Measurements from ENCODE around the gene CELSR3.

CELSR3 gene

DNA sequence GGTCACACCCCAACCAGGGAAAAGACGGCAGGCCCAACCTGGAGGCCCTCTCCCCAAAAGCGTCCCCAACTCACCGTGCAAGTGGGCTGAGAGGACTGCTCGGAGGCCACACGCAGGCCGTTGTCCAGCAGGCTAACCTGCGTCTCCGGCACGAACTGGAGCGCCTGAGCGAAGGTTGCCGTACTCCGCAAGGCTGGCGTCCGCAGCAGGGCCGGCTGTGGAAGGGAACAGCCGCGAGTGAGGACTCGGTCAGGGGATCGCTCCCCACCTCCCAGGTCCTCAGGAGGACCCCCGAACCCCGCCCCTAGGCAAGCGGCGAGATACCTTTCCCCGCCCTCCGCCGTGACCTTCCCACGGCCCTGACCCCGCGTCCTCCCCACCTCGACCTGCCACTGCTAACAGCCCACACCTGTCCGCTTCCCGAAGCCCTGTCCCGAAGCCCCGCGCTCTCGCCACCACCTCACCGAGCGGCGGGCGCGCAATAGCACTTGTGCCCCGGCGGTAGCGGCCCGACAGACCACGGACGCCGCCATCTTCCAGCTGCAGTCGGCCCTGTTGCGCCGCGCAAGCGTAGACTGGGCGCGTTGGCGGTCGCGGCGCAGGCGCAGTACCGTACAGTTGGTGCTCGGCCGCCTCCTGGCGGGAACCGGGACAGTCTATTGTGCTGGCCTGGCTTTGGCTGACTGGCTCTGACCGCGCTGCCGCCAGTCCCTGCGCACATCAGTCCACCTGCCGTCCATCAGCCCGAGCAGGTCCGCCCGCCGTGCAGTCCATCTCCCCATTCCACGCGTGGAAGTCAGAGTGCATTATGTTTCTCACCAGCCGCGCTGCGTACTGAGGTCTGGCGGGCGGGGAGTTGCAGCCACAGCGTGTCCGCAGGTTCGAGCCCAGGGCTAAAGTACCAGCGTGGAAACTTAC, 53.3 kb downstream of the CELSR3 start, which contains the start of gene UQCRC1:
TSS of gene UQCRC1 (minus strand) at position 559 of the 918 bp plus-strand sequence. CDS start at position 533, 26 bp downstream.
- Histone ChIP-seq H3K27ac (ENCODE audit: low read depth, low read length) (peak within 1 kb of the TSS; percentile 74), H2BK15ac (replicated peaks; ENCODE audit: low read depth) (no peak within 1 kb of the TSS), H4K8ac (ENCODE audit: low read depth, low read length) (no peak within 1 kb of the TSS), H3K4me3 (ENCODE audit: low read length) (peak within 1 kb of the TSS; percentile 99), H3K4me1 (ENCODE audit: control insufficient read depth, low read depth, low read length) (no peaks in the 10 kb centered on the region), H3K18ac (ENCODE audit: low read length) (peak within 1 kb of the TSS; percentile 35), H3K4me2 (ENCODE audit: low read length) (peak within 1 kb of the TSS; percentile 94), H2BK5ac (ENCODE audit: low read length) (peak within 1 kb of the TSS; percentile 98), H3K9ac (ENCODE audit: low read length) (peak within 1 kb of the TSS; percentile 99), H3K23ac (ENCODE audit: low read length) (peak within 1 kb of the TSS; percentile 100), H3K79me2 (ENCODE audit: control insufficient read depth, insufficient read depth, low read length) (peaks cover 11% of the 10 kb centered on the region), H3K36me3 (ENCODE audit: control insufficient read depth, insufficient read depth, low read length) (peaks cover 9% of the 10 kb centered on the region), H3K4ac (ENCODE audit: low read depth, low read length) (peak within 1 kb of the TSS; percentile 44), H4K5ac (ENCODE audit: low read length) (no peak within 1 kb of the TSS), H2BK120ac (ENCODE audit: low read depth, low read length) (no peak within 1 kb of the TSS), H3K27me3 (ENCODE audit: insufficient read depth, low read length, poor library complexity) (no peaks in the 10 kb centered on the region), H2AK5ac (ENCODE audit: low read length) (no peak within 1 kb of the TSS), H3K56ac (ENCODE audit: low read length) (peak within 1 kb of the TSS; percentile 100), H3K79me1 (ENCODE audit: low read length) (peaks cover 3% of the 10 kb centered on the region)
- WGBS (ENCODE audit: extremely low coverage, insufficient coverage, low lambda C conversion rate): no CpG with 5 or more reads among the region's 86 CpGs
- DNase-seq: peak; percentile 96

DNA sequence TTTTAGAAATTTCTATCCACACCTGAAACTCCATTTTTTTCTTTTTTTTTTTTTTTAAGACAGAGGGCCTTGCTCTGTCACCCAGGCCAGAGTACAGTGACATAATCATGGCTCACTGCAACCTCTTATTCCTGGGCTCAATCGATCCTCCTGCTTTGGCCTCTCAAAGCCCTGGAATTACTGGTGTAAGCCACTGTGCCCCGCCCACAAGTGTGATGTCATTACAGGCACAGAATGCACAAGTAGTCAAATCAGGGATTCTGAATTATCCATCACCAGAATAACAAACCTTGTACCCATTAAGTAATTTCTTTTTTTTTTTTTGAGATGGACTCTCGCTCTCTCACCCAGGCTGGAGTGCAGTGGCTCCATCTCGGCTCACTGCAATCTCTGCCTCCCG, 55.2 kb downstream of the CELSR3 start:
- Histone ChIP-seq H2BK5ac (ENCODE audit: low read length) (no peak overlapping the region), H4K8ac (ENCODE audit: low read depth, low read length) (no peak overlapping the region), H3K56ac (ENCODE audit: low read length) (no peak overlapping the region), H3K4me1 (ENCODE audit: control insufficient read depth, low read depth, low read length) (no peaks in the 10 kb centered on the region), H2BK120ac (ENCODE audit: low read depth, low read length) (no peak overlapping the region), H3K27ac (ENCODE audit: low read depth, low read length) (no peak overlapping the region), H3K27me3 (ENCODE audit: insufficient read depth, low read length, poor library complexity) (no peaks in the 10 kb centered on the region), H2BK15ac (replicated peaks; ENCODE audit: low read depth) (no peak overlapping the region), H3K4me3 (ENCODE audit: low read length) (no peak overlapping the region), H3K36me3 (ENCODE audit: control insufficient read depth, insufficient read depth, low read length) (peaks cover 22% of the 10 kb centered on the region), H3K79me2 (ENCODE audit: control insufficient read depth, insufficient read depth, low read length) (peaks cover 11% of the 10 kb centered on the region), H3K79me1 (ENCODE audit: low read length) (peaks cover 6% of the 10 kb centered on the region), H4K5ac (ENCODE audit: low read length) (no peak overlapping the region), H3K23ac (ENCODE audit: low read length) (no peak overlapping the region), H3K9ac (ENCODE audit: low read length) (no peak overlapping the region), H3K4me2 (ENCODE audit: low read length) (no peak overlapping the region), H2AK5ac (ENCODE audit: low read length) (no peak overlapping the region), H3K4ac (ENCODE audit: low read depth, low read length) (no peak overlapping the region), H3K18ac (ENCODE audit: low read length) (no peak overlapping the region)
- no CpG with 5 or more reads among the region's 5 CpGs for WGBS (ENCODE audit: extremely low coverage, insufficient coverage, low lambda C conversion rate)
- DNase-seq: no peak

DNA sequence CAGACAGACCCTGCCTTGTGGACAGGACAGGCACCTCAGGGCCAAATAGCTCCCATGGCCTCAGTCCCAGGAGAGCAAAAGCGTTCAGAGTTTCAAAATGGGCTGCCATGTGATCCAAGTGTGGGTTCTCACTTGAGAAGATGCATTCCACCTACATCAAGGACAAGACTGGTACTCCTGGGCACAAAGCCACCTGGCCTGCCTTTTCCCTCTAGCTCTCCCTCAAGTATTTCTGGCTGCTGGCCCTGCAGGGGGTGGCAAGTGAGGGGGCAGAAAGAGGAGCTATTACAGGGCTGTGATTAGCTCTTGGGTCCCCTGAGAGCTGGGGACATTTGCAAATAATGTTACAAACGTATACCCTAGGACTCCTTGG, 61.1 kb downstream of the CELSR3 start:
- Histone ChIP-seq H3K36me3 (ENCODE audit: control insufficient read depth, insufficient read depth, low read length) (peaks cover 47% of the 10 kb centered on the region), H2BK15ac (replicated peaks; ENCODE audit: low read depth) (no peak overlapping the region), H4K5ac (ENCODE audit: low read length) (no peak overlapping the region), H3K79me2 (ENCODE audit: control insufficient read depth, insufficient read depth, low read length) (no peaks in the 10 kb centered on the region), H3K18ac (ENCODE audit: low read length) (no peak overlapping the region), H3K79me1 (ENCODE audit: low read length) (peaks cover 3% of the 10 kb centered on the region), H3K4ac (ENCODE audit: low read depth, low read length) (no peak overlapping the region), H3K9ac (ENCODE audit: low read length) (no peak overlapping the region), H3K4me1 (ENCODE audit: control insufficient read depth, low read depth, low read length) (no peaks in the 10 kb centered on the region), H3K27ac (ENCODE audit: low read depth, low read length) (no peak overlapping the region), H3K56ac (ENCODE audit: low read length) (no peak overlapping the region), H3K23ac (ENCODE audit: low read length) (no peak overlapping the region), H3K27me3 (ENCODE audit: insufficient read depth, low read length, poor library complexity) (no peaks in the 10 kb centered on the region), H3K4me2 (ENCODE audit: low read length) (no peak overlapping the region), H3K4me3 (ENCODE audit: low read length) (no peak overlapping the region), H2BK120ac (ENCODE audit: low read depth, low read length) (no peak overlapping the region), H2BK5ac (ENCODE audit: low read length) (no peak overlapping the region), H2AK5ac (ENCODE audit: low read length) (no peak overlapping the region), H4K8ac (ENCODE audit: low read depth, low read length) (no peak overlapping the region)
- WGBS (ENCODE audit: extremely low coverage, insufficient coverage, low lambda C conversion rate): no CpG with 5 or more reads among the region's 2 CpGs
- no peak for DNase-seq

DNA sequence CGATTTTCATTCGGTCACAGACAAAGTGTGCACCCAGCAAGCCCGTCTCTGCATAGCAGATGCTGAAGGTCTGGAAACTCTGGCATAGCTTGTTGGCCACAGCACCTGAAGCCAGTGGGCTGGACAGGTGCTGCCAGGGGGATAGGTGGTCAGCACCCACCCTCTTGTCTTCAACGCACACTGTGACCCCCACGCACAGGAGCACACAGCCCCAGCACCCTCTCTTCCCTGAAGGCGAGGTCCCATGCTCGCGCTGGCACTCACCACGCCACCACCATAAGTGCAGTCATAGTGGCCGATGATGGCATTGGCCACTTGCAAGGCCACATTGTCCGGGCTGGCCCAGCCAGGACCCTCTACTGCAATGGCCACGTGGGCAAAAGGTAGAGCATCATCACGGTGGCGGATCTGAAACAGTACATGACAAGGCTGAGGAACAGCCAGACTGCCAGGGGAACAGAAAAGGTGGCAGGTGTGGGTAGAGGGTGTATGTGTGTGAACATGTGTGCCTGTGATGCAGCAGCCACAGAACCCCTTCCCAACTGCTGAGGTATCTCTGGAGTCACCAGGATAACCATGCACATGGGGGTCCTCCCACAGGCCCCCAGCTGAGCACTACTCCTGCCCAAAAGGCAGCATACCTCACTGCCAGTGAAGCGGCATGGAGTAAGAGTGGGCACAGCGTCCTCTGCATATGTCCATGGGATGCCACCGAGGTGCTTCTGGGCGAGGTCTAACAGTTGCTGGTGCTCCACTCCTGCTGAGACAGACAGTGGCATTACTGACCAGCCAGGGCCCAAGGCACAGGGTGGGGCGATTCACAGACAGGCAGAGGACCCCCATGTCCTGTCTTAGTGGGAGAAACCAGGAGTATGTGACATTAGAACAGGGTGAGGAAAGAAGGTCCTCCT, 61.7 kb downstream of the CELSR3 start:
- no peak overlapping the region for H2AK5ac ChIP-seq (ENCODE audit: low read length)
- no peak overlapping the region for H3K56ac ChIP-seq (ENCODE audit: low read length)
- peaks cover 47% of the 10 kb centered on the region for H3K36me3 ChIP-seq (ENCODE audit: control insufficient read depth, insufficient read depth, low read length)
- H3K27me3 ChIP-seq (ENCODE audit: insufficient read depth, low read length, poor library complexity): no peaks in the 10 kb centered on the region
- H3K4me1 ChIP-seq (ENCODE audit: control insufficient read depth, low read depth, low read length): peaks cover 2% of the 10 kb centered on the region
- no peak overlapping the region for H4K5ac ChIP-seq (ENCODE audit: low read length)
- no peak overlapping the region for H3K27ac ChIP-seq (ENCODE audit: low read depth, low read length)
- no peak overlapping the region for H2BK15ac ChIP-seq (replicated peaks; ENCODE audit: low read depth)
- H2BK5ac ChIP-seq (ENCODE audit: low read length): no peak overlapping the region
- no peaks in the 10 kb centered on the region for H3K79me2 ChIP-seq (ENCODE audit: control insufficient read depth, insufficient read depth, low read length)
- H3K9ac ChIP-seq (ENCODE audit: low read length): no peak overlapping the region
- no peak overlapping the region for H3K23ac ChIP-seq (ENCODE audit: low read length)
- no peak overlapping the region for H3K4me2 ChIP-seq (ENCODE audit: low read length)
- WGBS (ENCODE audit: extremely low coverage, insufficient coverage, low lambda C conversion rate): no CpG with 5 or more reads among the region's 19 CpGs
- DNase-seq: no peak
- H3K79me1 ChIP-seq (ENCODE audit: low read length): peaks cover 3% of the 10 kb centered on the region
- H3K4me3 ChIP-seq (ENCODE audit: low read length): no peak overlapping the region
- no peak overlapping the region for H2BK120ac ChIP-seq (ENCODE audit: low read depth, low read length)
- H4K8ac ChIP-seq (ENCODE audit: low read depth, low read length): no peak overlapping the region
- no peak overlapping the region for H3K18ac ChIP-seq (ENCODE audit: low read length)
- no peak overlapping the region for H3K4ac ChIP-seq (ENCODE audit: low read depth, low read length)

DNA sequence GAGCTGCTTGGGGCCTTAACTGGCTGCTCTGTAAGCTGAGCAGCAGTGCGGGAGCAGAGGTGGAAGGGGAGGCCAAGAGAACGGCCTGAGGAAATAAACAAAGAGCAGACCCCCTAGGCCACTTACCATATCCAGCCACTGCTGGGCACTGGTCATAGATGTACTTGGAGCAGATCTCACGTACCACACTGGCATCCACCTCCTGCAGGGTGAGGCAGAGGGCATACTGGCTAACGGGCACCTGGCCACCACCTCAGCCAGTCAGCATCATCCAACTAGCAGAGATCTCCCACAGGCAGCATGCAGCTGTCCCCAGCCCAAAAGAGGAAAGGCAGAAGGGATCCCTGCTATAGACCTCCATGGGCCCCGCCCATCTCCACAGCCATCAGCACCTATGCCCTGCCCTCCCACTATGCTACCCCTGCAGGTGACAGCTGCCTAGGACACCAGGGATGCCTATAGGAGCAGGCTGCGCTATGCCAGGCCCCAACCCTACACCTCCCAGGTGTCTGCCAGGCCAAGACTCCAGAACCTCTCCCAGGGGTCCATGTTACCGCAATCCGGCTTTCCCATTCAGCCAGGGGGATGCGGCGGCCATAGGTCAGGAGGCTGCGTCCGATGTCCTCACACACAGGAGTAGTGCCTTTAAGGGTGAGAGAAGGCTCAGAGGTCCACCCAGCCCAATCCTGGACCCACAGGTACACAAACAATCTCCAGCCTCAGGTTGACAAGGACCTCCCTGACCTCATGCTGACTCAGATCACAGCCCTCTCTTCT, 63.0 kb downstream of the CELSR3 start:
- Histone ChIP-seq H4K8ac (ENCODE audit: low read depth, low read length) (no peak overlapping the region), H3K36me3 (ENCODE audit: control insufficient read depth, insufficient read depth, low read length) (peaks cover 41% of the 10 kb centered on the region)

More for the DNA sequence above, 63.0 kb downstream of the CELSR3 start:
- Histone ChIP-seq H2AK5ac (ENCODE audit: low read length) (no peak overlapping the region), H3K56ac (ENCODE audit: low read length) (no peak overlapping the region), H3K79me2 (ENCODE audit: control insufficient read depth, insufficient read depth, low read length) (no peaks in the 10 kb centered on the region), H3K4ac (ENCODE audit: low read depth, low read length) (no peak overlapping the region), H3K9ac (ENCODE audit: low read length) (no peak overlapping the region), H2BK5ac (ENCODE audit: low read length) (no peak overlapping the region), H3K18ac (ENCODE audit: low read length) (no peak overlapping the region), H2BK120ac (ENCODE audit: low read depth, low read length) (no peak overlapping the region), H3K27me3 (ENCODE audit: insufficient read depth, low read length, poor library complexity) (no peaks in the 10 kb centered on the region), H3K27ac (ENCODE audit: low read depth, low read length) (no peak overlapping the region), H3K4me2 (ENCODE audit: low read length) (no peak overlapping the region), H3K4me3 (ENCODE audit: low read length) (no peak overlapping the region), H3K79me1 (ENCODE audit: low read length) (peaks cover 3% of the 10 kb centered on the region), H3K23ac (ENCODE audit: low read length) (no peak overlapping the region), H4K5ac (ENCODE audit: low read length) (no peak overlapping the region), H2BK15ac (replicated peaks; ENCODE audit: low read depth) (no peak overlapping the region), H3K4me1 (ENCODE audit: control insufficient read depth, low read depth, low read length) (peaks cover 9% of the 10 kb centered on the region)
- no peak for DNase-seq
- no CpG with 5 or more reads among the region's 12 CpGs for WGBS (ENCODE audit: extremely low coverage, insufficient coverage, low lambda C conversion rate)

Measured in mesendoderm (in vitro differentiated cells).